Activated naive CD4-positive, alpha-beta T cell treated with anti-CD3 and anti-CD28 coated beads for 36 hours (primary cell): ENCODE results near the gene GBP1. TPM values are rescaled to one million over a fixed set of nuclear protein-coding genes. Genes with fewer than 3 reads are reported as not detected.
"Not testable (repeated sequence)": the region's sequence is repeated elsewhere in the genome, so short reads cannot be mapped to it uniquely, and the experiment has no call there.

Experiments used
- CTCF ChIA-PET: fragments of 350-600 bp; sonication (Branson Sonifier 250); formaldehyde crosslinking; loops from one replicate; lab custom pipeline; 2021; ENCODE audit warnings: antibody characterized with exemption; lab: Charles Lee
- DNase-seq: peaks from one replicate; pipeline ENCODE4 v3.0.0-alpha.2; 2020
- H3K27ac Mint-ChIP-seq: one replicate; pipeline ENCODE4 v1.8.0; 2021; ENCODE audit warnings: mild to moderate bottlenecking, mixed read lengths
- H3K27me3 Mint-ChIP-seq: one replicate; pipeline ENCODE4 v1.8.0; 2021; ENCODE audit warnings: low read depth, mixed read lengths
- H3K36me3 Mint-ChIP-seq: one replicate; pipeline ENCODE4 v1.8.0; 2021; ENCODE audit warnings: low read depth, mixed read lengths
- H3K4me1 Mint-ChIP-seq: one replicate; pipeline ENCODE4 v1.8.0; 2021; ENCODE audit warnings: low read depth, mixed read lengths
- H3K4me3 Mint-ChIP-seq: one replicate; pipeline ENCODE4 v1.8.0; 2021; ENCODE audit warnings: mild to moderate bottlenecking, moderate library complexity, mixed read lengths
- H3K9me3 Mint-ChIP-seq: one replicate; pipeline ENCODE4 v1.8.0; 2021; ENCODE audit warnings: mixed read lengths
- intact Hi-C: fragments of 100-400 bp; cut with micrococcal nuclease; formaldehyde crosslinking; loops from one replicate; pipeline ENCODE4 v1.15.1; 2023
- total RNA-seq, 2 experiments: library from RNA; stranded (reverse); gene quantifications; one replicate each; pipeline ENCODE4 v1.2.3, GENCODE V29; 2021

The GBP1 gene
- total RNA-seq, 2 experiments from 2014 or later = 48.2 to 52.8 TPM

- no peaks in the 10 kb centered on the region for H3K4me1 Mint-ChIP-seq
- H3K36me3 Mint-ChIP-seq = no peaks in the 10 kb centered on the region
- H3K27me3 Mint-ChIP-seq = no peaks in the 10 kb centered on the region
- DNase-seq = no peak
- CTCF ChIA-PET = interaction anchor here (0.7 to 1.3 kb wide), 4 partner anchors 17 to 270 kb away, joined by 3 to 4 read pairs (median 3); no protein-coding TSS in a partner anchor
- H3K4me3 Mint-ChIP-seq = no peak overlapping the region
- intact Hi-C loops = loop anchor here (5.0 kb wide), 1 partner anchor 105 kb away; no protein-coding TSS in a partner anchor
- H3K27ac Mint-ChIP-seq = no peak overlapping the region
- no peaks in the 10 kb centered on the region for H3K9me3 Mint-ChIP-seq
These were observed 22.2 kb upstream of the GBP1 start for GRCh38 chr1:89087241-89087640.

GRCh38 chr1:89085781-89086180, 20.8 kb upstream of the GBP1 start:
- Mint-ChIP-seq H3K36me3 (no peaks in the 10 kb centered on the region), H3K4me1 (no peaks in the 10 kb centered on the region), H3K4me3 (no peak overlapping the region), H3K27ac (no peak overlapping the region), H3K9me3 (no peaks in the 10 kb centered on the region), H3K27me3 (no peaks in the 10 kb centered on the region)
- intact Hi-C loops = loop anchor here (1.0 to 5.0 kb wide), 5 partner anchors 87 to 370 kb away; no protein-coding TSS in a partner anchor
- peak; percentile 70 for DNase-seq
- CTCF ChIA-PET = interaction anchor here (0.5 to 2.6 kb wide), 29 partner anchors 14 to 398 kb away, joined by 3 to 25 read pairs (median 4); partner anchors contain the start of genes GBP4 and GBP5

GRCh38 chr1:89081005-89081404, 16.0 kb upstream of the GBP1 start:
- CTCF ChIA-PET = interaction anchor here (0.6 to 2.2 kb wide), 5 partner anchors 17 to 277 kb away, joined by 3 to 7 read pairs (median 4); partner anchors contain the start of gene GBP1
- no peak for DNase-seq
- intact Hi-C loops = no loop called here
- Mint-ChIP-seq H3K9me3 (peaks cover 13% of the 10 kb centered on the region), H3K4me1 (no peaks in the 10 kb centered on the region), H3K27ac (no peak overlapping the region), H3K36me3 (peaks cover 2% of the 10 kb centered on the region), H3K27me3 (no peaks in the 10 kb centered on the region), H3K4me3 (no peak overlapping the region)

- H3K4me3 Mint-ChIP-seq, intact Hi-C loops, H3K27ac Mint-ChIP-seq, H3K36me3 Mint-ChIP-seq, H3K27me3 Mint-ChIP-seq, DNase-seq, H3K4me1 Mint-ChIP-seq: not testable (repeated sequence)
- H3K9me3 Mint-ChIP-seq = peaks cover 15% of the 10 kb centered on the region
- CTCF ChIA-PET = interaction anchor here (0.6 kb wide), 1 partner anchor 82 kb away, joined by 5 read pairs; no protein-coding TSS in a partner anchor
These were observed 15.1 kb upstream of the GBP1 start for GRCh38 chr1:89080068-89080467.

- H3K36me3 Mint-ChIP-seq, intact Hi-C loops, H3K27me3 Mint-ChIP-seq, H3K27ac Mint-ChIP-seq, H3K4me3 Mint-ChIP-seq, DNase-seq: not testable (repeated sequence)
- CTCF ChIA-PET = interaction anchor here (1.4 to 2.0 kb wide), 2 partner anchors 10 to 13 kb away, joined by 5 to 6 read pairs; no protein-coding TSS in a partner anchor
- Mint-ChIP-seq H3K9me3 (peaks cover 23% of the 10 kb centered on the region), H3K4me1 (peaks cover 24% of the 10 kb centered on the region)
These were observed 7.6 kb upstream of the GBP1 start for GRCh38 chr1:89072466-89073065.

- Mint-ChIP-seq H3K4me1 (peaks cover 26% of the 10 kb centered on the region), H3K4me3 (peak overlapping the region; percentile 73), H3K36me3 (peaks cover 1% of the 10 kb centered on the region), H3K27me3 (no peaks in the 10 kb centered on the region), H3K9me3 (peaks cover 19% of the 10 kb centered on the region), H3K27ac (peak overlapping the region; percentile 81)
- CTCF ChIA-PET = interaction anchor here (1.3 kb wide), 1 partner anchor 15 kb away, joined by 5 read pairs; no protein-coding TSS in a partner anchor
- no peak for DNase-seq
- intact Hi-C loops = no loop called here
These were observed 5.5 kb upstream of the GBP1 start for GRCh38 chr1:89070509-89070908.

- peaks cover 27% of the 10 kb centered on the region for H3K4me1 Mint-ChIP-seq
- H3K9me3 Mint-ChIP-seq = peaks cover 17% of the 10 kb centered on the region
- intact Hi-C loops = no loop called here
- peak overlapping the region; percentile 73 for H3K4me3 Mint-ChIP-seq
- no peaks in the 10 kb centered on the region for H3K27me3 Mint-ChIP-seq
- CTCF ChIA-PET = interaction anchor here (0.5 to 1.3 kb wide), 3 partner anchors 16 to 85 kb away, joined by 3 to 5 read pairs (median 3); no protein-coding TSS in a partner anchor
- H3K36me3 Mint-ChIP-seq = peaks cover 1% of the 10 kb centered on the region
- no peak for DNase-seq
- peak overlapping the region; percentile 81 for H3K27ac Mint-ChIP-seq
These were observed 4.9 kb upstream of the GBP1 start for GRCh38 chr1:89069951-89070350.

GRCh38 chr1:89068291-89068690, 3.3 kb upstream of the GBP1 start:
- Mint-ChIP-seq H3K4me1 (peaks cover 33% of the 10 kb centered on the region), H3K27ac (no peak overlapping the region), H3K27me3 (no peaks in the 10 kb centered on the region), H3K9me3 (peaks cover 5% of the 10 kb centered on the region), H3K36me3 (no peaks in the 10 kb centered on the region), H3K4me3 (no peak overlapping the region)
- CTCF ChIA-PET = interaction anchor here (0.7 to 1.0 kb wide), 2 partner anchors 29 to 53 kb away, joined by 3 read pairs; no protein-coding TSS in a partner anchor
- intact Hi-C loops = no loop called here
- DNase-seq = no peak

GRCh38 chr1:89064632-89065031, 376 bp downstream of the GBP1 start:
- intact Hi-C loops = loop anchor here (1.0 kb wide), 8 partner anchors 18 to 210 kb away; partner anchors contain the start of genes GBP2, GBP3, KYAT3 and RBMXL1
- CTCF ChIA-PET = interaction anchor here (0.7 to 1.9 kb wide), 7 partner anchors 8 to 217 kb away, joined by 3 to 7 read pairs (median 4); partner anchors contain the start of gene GBP4
- DNase-seq = no peak
- H3K9me3 Mint-ChIP-seq = no peaks in the 10 kb centered on the region
- peaks cover 22% of the 10 kb centered on the region for H3K36me3 Mint-ChIP-seq
- H3K4me1 Mint-ChIP-seq = peaks cover 50% of the 10 kb centered on the region
- H3K27ac Mint-ChIP-seq = peak overlapping the region; percentile 89
- peak overlapping the region; percentile 75 for H3K4me3 Mint-ChIP-seq
- H3K27me3 Mint-ChIP-seq = no peaks in the 10 kb centered on the region

- CTCF ChIA-PET = interaction anchor here (1.1 to 1.9 kb wide), 6 partner anchors 16 to 79 kb away, joined by 3 to 7 read pairs (median 4); no protein-coding TSS in a partner anchor
- Mint-ChIP-seq H3K9me3 (no peaks in the 10 kb centered on the region), H3K4me3 (peak overlapping the region; percentile 75), H3K27ac (peak overlapping the region; percentile 48), H3K27me3 (no peaks in the 10 kb centered on the region), H3K4me1 (peaks cover 42% of the 10 kb centered on the region), H3K36me3 (peaks cover 32% of the 10 kb centered on the region)
- intact Hi-C loops = loop anchor here (2.0 kb wide), 1 partner anchor 64 kb away; no protein-coding TSS in a partner anchor
- DNase-seq = no peak
These were observed 1.9 kb downstream of the GBP1 start for GRCh38 chr1:89063094-89063493.

GRCh38 chr1:89060091-89060490, 4.9 kb downstream of the GBP1 start:
- peaks cover 34% of the 10 kb centered on the region for H3K4me1 Mint-ChIP-seq
- no peaks in the 10 kb centered on the region for H3K27me3 Mint-ChIP-seq
- no peak overlapping the region for H3K4me3 Mint-ChIP-seq
- intact Hi-C loops = no loop called here
- CTCF ChIA-PET = no interaction called here
- DNase-seq = no peak
- no peaks in the 10 kb centered on the region for H3K9me3 Mint-ChIP-seq
- H3K27ac Mint-ChIP-seq = no peak overlapping the region
- H3K36me3 Mint-ChIP-seq = peaks cover 50% of the 10 kb centered on the region

- CTCF ChIA-PET = no interaction called here
These were observed 13.1 kb downstream of the GBP1 start for GRCh38 chr1:89051955-89052312.

More at GRCh38 chr1:89051955-89052312, 13.1 kb downstream of the GBP1 start:
- Mint-ChIP-seq H3K9me3 (no peaks in the 10 kb centered on the region), H3K27ac (no peak overlapping the region), H3K27me3 (no peaks in the 10 kb centered on the region), H3K4me3 (no peak overlapping the region), H3K36me3 (peaks cover 54% of the 10 kb centered on the region), H3K4me1 (peaks cover 6% of the 10 kb centered on the region)
- intact Hi-C loops = no loop called here
- DNase-seq = no peak
